ENCODE results near the gene GFER. TPM values are rescaled to one million over a fixed set of nuclear protein-coding genes. Genes with fewer than 3 reads are reported as not detected.
A peak's percentile ranks its signal among the peaks of the same experiment; 100 is the strongest.

Gene GFER
- polyA plus RNA-seq, 1 donor (not counting 4 experiments of a cell fraction or from before 2014, with no cell fraction given), result 12.0 TPM

DNA sequence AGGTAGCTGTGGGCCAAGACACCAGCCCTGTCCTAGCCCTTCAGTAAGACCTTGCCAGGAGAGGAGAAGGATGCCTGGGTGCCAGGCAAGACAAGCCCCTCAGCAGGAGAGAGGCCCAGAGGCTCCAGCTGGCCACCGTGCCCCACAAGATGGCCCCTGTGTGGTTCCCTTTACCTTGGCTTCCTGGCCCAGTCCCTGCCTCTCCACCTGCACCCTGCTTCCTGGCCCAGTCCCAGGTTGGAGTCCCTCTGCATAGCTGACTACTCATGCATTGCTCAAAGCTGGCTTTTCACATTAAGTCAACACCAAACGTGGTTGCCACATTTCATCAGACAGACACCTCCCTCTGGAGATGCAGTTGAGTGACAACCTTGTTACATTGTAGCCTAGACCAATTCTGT lies 9.7 kb downstream of the GFER start:
- peaks cover 25% of the 10 kb centered on the region for H3K4me1 ChIP-seq (ENCODE audit: control insufficient read depth, extremely low read depth, insufficient read depth, low read length)
- no peak overlapping the region for H2AFZ ChIP-seq (ENCODE audit: control insufficient read depth, low read length)
- DNase-seq (ENCODE audit: low read depth, low spot score), result no peak
- H3K9ac ChIP-seq (ENCODE audit: control insufficient read depth, extremely low read depth, insufficient read depth, low read length), result no peak overlapping the region
- FAIRE-seq, result peak; percentile 34
- H3K9me1 ChIP-seq (ENCODE audit: control insufficient read depth, extremely low read depth, insufficient read depth, low read length), result no peaks in the 10 kb centered on the region
- H3K79me2 ChIP-seq (ENCODE audit: control insufficient read depth, insufficient read depth, low read length), result no peaks in the 10 kb centered on the region
- H3K27ac ChIP-seq (ENCODE audit: control insufficient read depth, insufficient read depth, low read length), result no peak overlapping the region
- H3K4me3 ChIP-seq (ENCODE audit: control insufficient read depth in 2 of 3, extremely low read depth in 1 of 3, insufficient read depth in 2 of 3, low read depth in 1 of 3, low read length in 3 of 3), result no peak overlapping the region
- H3K36me3 ChIP-seq (ENCODE audit: control insufficient read depth in 2 of 2, extremely low read depth in 1 of 2, insufficient read depth in 2 of 2, low read length in 2 of 2), result peaks cover 13 to 20% of the 10 kb centered on the region in 2 experiments
- H3K4me2 ChIP-seq (ENCODE audit: control insufficient read depth, extremely low read depth, insufficient read depth, low read depth, low read length), result no peak overlapping the region
- dilution Hi-C loops (cut with MboI; ENCODE audit: extremely low pct_ligation_motif_present, low sequenced_read_pairs), result no loop called here
- H3K9me3 ChIP-seq (ENCODE audit: control insufficient read depth, low read depth, low read length), result no peaks in the 10 kb centered on the region
- peaks cover 3% of the 10 kb centered on the region for H4K20me1 ChIP-seq (ENCODE audit: control insufficient read depth, extremely low read depth, insufficient read depth, low read length)
- H3K27me3 ChIP-seq (ENCODE audit: control insufficient read depth, extremely low read depth, insufficient read depth, low read length), result peaks cover 26% of the 10 kb centered on the region
- TF ChIP-seq, protein P1, sequence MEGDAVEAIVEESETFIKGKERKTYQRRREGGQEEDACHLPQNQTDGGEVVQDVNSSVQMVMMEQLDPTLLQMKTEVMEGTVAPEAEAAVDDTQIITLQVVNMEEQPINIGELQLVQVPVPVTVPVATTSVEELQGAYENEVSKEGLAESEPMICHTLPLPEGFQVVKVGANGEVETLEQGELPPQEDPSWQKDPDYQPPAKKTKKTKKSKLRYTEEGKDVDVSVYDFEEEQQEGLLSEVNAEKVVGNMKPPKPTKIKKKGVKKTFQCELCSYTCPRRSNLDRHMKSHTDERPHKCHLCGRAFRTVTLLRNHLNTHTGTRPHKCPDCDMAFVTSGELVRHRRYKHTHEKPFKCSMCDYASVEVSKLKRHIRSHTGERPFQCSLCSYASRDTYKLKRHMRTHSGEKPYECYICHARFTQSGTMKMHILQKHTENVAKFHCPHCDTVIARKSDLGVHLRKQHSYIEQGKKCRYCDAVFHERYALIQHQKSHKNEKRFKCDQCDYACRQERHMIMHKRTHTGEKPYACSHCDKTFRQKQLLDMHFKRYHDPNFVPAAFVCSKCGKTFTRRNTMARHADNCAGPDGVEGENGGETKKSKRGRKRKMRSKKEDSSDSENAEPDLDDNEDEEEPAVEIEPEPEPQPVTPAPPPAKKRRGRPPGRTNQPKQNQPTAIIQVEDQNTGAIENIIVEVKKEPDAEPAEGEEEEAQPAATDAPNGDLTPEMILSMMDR (optimal IDR thresholded peaks at IDR 0.05 in 1 of 3, IDR thresholded peaks at IDR 0.05 in 1 of 3, conservative IDR thresholded peaks at IDR 0.05 in 1 of 3; ENCODE audit: extremely low read depth in 1 of 3, insufficient read depth in 2 of 3, low read length in 3 of 3), result no peak
- no peak for TF ChIP-seq EZH2 (IDR thresholded peaks at IDR 0.05; ENCODE audit: low read length)

DNA sequence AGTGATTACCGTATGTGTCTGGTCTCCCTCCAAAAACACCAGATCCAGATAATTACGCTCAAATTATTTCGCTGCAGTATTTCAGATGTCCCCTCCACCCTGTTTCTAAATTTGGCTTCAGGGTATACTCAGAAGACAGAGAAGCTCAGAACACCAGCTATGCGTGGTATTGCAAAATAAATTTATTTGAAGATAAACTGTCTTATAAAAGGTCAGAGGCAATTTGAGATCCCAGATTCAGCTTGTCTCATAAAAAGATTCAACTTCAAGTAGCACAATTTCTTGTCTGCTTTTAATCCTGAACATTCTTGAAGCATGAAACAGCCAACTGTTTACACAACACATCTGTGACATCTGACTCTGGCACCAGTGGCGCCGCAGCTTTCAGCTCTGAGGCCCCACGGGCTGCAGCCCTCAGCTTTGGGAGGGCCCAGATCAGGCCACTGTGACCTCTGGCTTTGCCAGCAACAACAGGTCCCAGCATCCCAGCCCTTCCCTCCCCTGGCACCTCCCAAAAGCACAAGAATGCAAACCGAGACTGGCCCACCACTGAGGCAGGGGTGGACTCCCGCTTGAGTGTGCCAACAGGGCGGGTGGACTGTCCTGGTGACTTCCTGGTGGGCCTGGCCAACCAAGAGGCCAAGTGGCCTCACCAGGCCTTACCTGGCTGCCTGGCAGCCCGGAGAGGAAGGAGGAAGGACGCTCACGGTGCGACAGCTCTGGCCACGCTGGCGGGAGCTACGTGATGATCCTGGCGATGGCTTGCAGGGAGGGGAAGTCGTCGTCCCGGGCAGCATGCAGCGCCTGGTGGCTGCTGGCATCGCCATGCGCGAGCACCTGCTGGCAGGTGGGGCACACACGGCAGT lies 13.7 kb downstream of the GFER start:
- Histone ChIP-seq H4K20me1 (ENCODE audit: control insufficient read depth, extremely low read depth, insufficient read depth, low read length) (peaks cover 12% of the 10 kb centered on the region), H2AFZ (ENCODE audit: control insufficient read depth, low read length) (no peak overlapping the region), H3K27ac (ENCODE audit: control insufficient read depth, insufficient read depth, low read length) (no peak overlapping the region), H3K9ac (ENCODE audit: control insufficient read depth, extremely low read depth, insufficient read depth, low read length) (no peak overlapping the region), H3K36me3 (ENCODE audit: control insufficient read depth in 2 of 2, extremely low read depth in 1 of 2, insufficient read depth in 2 of 2, low read length in 2 of 2) (peaks cover 40 to 42% of the 10 kb centered on the region in 2 experiments), H3K9me3 (ENCODE audit: control insufficient read depth, low read depth, low read length) (no peaks in the 10 kb centered on the region), H3K27me3 (ENCODE audit: control insufficient read depth, extremely low read depth, insufficient read depth, low read length) (no peaks in the 10 kb centered on the region), H3K9me1 (ENCODE audit: control insufficient read depth, extremely low read depth, insufficient read depth, low read length) (no peaks in the 10 kb centered on the region), H3K4me1 (ENCODE audit: control insufficient read depth, extremely low read depth, insufficient read depth, low read length) (peaks cover 4% of the 10 kb centered on the region), H3K4me2 (ENCODE audit: control insufficient read depth, extremely low read depth, insufficient read depth, low read depth, low read length) (no peak overlapping the region), H3K4me3 (ENCODE audit: control insufficient read depth in 2 of 3, extremely low read depth in 1 of 3, insufficient read depth in 2 of 3, low read depth in 1 of 3, low read length in 3 of 3) (no peak overlapping the region), H3K79me2 (ENCODE audit: control insufficient read depth, insufficient read depth, low read length) (peaks cover 12% of the 10 kb centered on the region)
- DNase-seq (ENCODE audit: low read depth, low spot score) (no peak), FAIRE-seq (no peak)
- dilution Hi-C loops (cut with MboI; ENCODE audit: extremely low pct_ligation_motif_present, low sequenced_read_pairs), result no loop called here
- TF ChIP-seq, protein P1 (optimal IDR thresholded peaks at IDR 0.05 in 1 of 3, IDR thresholded peaks at IDR 0.05 in 1 of 3, conservative IDR thresholded peaks at IDR 0.05 in 1 of 3; ENCODE audit: extremely low read depth in 1 of 3, insufficient read depth in 2 of 3, low read length in 3 of 3), result no peak
- no peak for TF ChIP-seq EZH2 (IDR thresholded peaks at IDR 0.05; ENCODE audit: low read length)

All from keratinocyte (primary cell).